ENCODE measurements around the gene LILRB2. TPM values are rescaled to one million over a fixed set of nuclear protein-coding genes. Genes with fewer than 3 reads are reported as not detected.
"Not testable (repeated sequence)": the region's sequence is repeated elsewhere in the genome, so short reads cannot be mapped to it uniquely, and the experiment has no call there.

The LILRB2 gene
- total and polyA plus RNA-seq, 9 donors: 0.24 to 15.1 (median 2.1) TPM

- no peak for DNase-seq
- no peak overlapping the region for H3K4me3 ChIP-seq
- 5 to 10% (median 9%) methylated on average over 3 of the region's 3 CpGs for WGBS, 3 donors
- TF ChIP-seq CTCF (IDR thresholded peaks at IDR 0.05): no peak
- TF ChIP-seq EP300 (IDR thresholded peaks at IDR 0.05): no peak
- no peak for TF ChIP-seq POLR2A (IDR thresholded peaks at IDR 0.05)
- H3K4me1 ChIP-seq (ENCODE audit: insufficient read depth): no peaks in the 10 kb centered on the region
- intact Hi-C loops (cut with DNase I): no loop called here
- no peaks in the 10 kb centered on the region for H3K9me3 ChIP-seq
- H3K36me3 ChIP-seq: no peaks in the 10 kb centered on the region
- peaks cover 2% of the 10 kb centered on the region for H3K27me3 ChIP-seq
- H3K27ac ChIP-seq: no peak overlapping the region
Observed at GRCh38 chr19:54324071-54324470, 43.2 kb upstream of the LILRB2 start.

GRCh38 chr19:54322934-54323333, 42.0 kb upstream of the LILRB2 start:
- DNase-seq; H3K4me1 ChIP-seq (ENCODE audit: insufficient read depth); H3K27me3 ChIP-seq; H3K27ac ChIP-seq; intact Hi-C loops (cut with DNase I); H3K4me3 ChIP-seq; H3K9me3 ChIP-seq; H3K36me3 ChIP-seq: not testable (repeated sequence)
- WGBS, 3 donors: 11 to 47% (median 29%) methylated on average over 2 to 11 of the region's 13 CpGs

GRCh38 chr19:54322295-54322694, 41.4 kb upstream of the LILRB2 start:
- DNase-seq; H3K27ac ChIP-seq; H3K36me3 ChIP-seq; intact Hi-C loops (cut with DNase I); H3K9me3 ChIP-seq; H3K4me3 ChIP-seq; H3K4me1 ChIP-seq (ENCODE audit: insufficient read depth); H3K27me3 ChIP-seq: not testable (repeated sequence)
- WGBS, 3 donors: 85 to 88% (median 88%) methylated on average over 10 to 12 of the region's 13 CpGs

GRCh38 chr19:54319892-54320670, 39.2 kb upstream of the LILRB2 start:
- no peaks in the 10 kb centered on the region for H3K9me3 ChIP-seq
- no peak for DNase-seq
- H3K36me3 ChIP-seq: no peaks in the 10 kb centered on the region
- peaks cover 2% of the 10 kb centered on the region for H3K27me3 ChIP-seq
- 73 to 80% (median 74%) methylated on average over 14 of the region's 14 CpGs for WGBS, 3 donors
- intact Hi-C loops (cut with DNase I): no loop called here
- H3K27ac ChIP-seq: no peak overlapping the region
- no peak overlapping the region for H3K4me3 ChIP-seq
- TF ChIP-seq POLR2A (IDR thresholded peaks at IDR 0.05) (no peak), CTCF (IDR thresholded peaks at IDR 0.05) (no peak), EP300 (IDR thresholded peaks at IDR 0.05) (no peak)
- H3K4me1 ChIP-seq (ENCODE audit: insufficient read depth): no peaks in the 10 kb centered on the region

- H3K4me1 ChIP-seq (ENCODE audit: insufficient read depth): no peaks in the 10 kb centered on the region
- DNase-seq: no peak
- H3K9me3 ChIP-seq: no peaks in the 10 kb centered on the region
- TF ChIP-seq EP300 (IDR thresholded peaks at IDR 0.05) (no peak), CTCF (IDR thresholded peaks at IDR 0.05) (no peak)
- WGBS, 3 donors: 73 to 77% (median 77%) methylated on average over 7 of the region's 7 CpGs
- no peak overlapping the region for H3K4me3 ChIP-seq
- peaks cover 2% of the 10 kb centered on the region for H3K27me3 ChIP-seq
- no peaks in the 10 kb centered on the region for H3K36me3 ChIP-seq
- intact Hi-C loops (cut with DNase I): no loop called here
- H3K27ac ChIP-seq: no peak overlapping the region
Observed at GRCh38 chr19:54319049-54319448, 38.1 kb upstream of the LILRB2 start.
